GM18858 (cell line): ENCODE data around the gene IGSF21.

ENCODE experiments used
- ATAC-seq: cut with Tn5 transposase; IDR thresholded peaks from one replicate; pipeline ENCODE4 v1.9.1; 2021; ENCODE audit not compliant: unreplicated experiment

IGSF21 gene

GRCh38 chr1:18107369-18108298, at the start of gene IGSF21:
Gene IGSF21, plus strand, starts transcription at chr1:18107798. Its CDS starts 331 bp downstream, at chr1:18108129.
- ATAC-seq, result no peak

GRCh38 chr1:18058206-18058921, 49.2 kb upstream of the IGSF21 start:
- ATAC-seq, result no peak

GRCh38 chr1:18058981-18059605, 48.5 kb upstream of the IGSF21 start:
- no peak for ATAC-seq

- no peak for ATAC-seq
Measured at GRCh38 chr1:18060366-18060765, 47.2 kb upstream of the IGSF21 start.

- ATAC-seq, result no peak
Measured at GRCh38 chr1:18062185-18062584, 45.4 kb upstream of the IGSF21 start.

- no peak for ATAC-seq
Measured at GRCh38 chr1:18064534-18064933, 43.1 kb upstream of the IGSF21 start.

GRCh38 chr1:18066576-18066975, 41.0 kb upstream of the IGSF21 start:
- no peak for ATAC-seq

GRCh38 chr1:18069903-18070302, 37.7 kb upstream of the IGSF21 start:
- ATAC-seq, result no peak

GRCh38 chr1:18072066-18072465, 35.5 kb upstream of the IGSF21 start:
- ATAC-seq, result no peak

- no peak for ATAC-seq
Measured at GRCh38 chr1:18073066-18073642, 34.4 kb upstream of the IGSF21 start.

- no peak for ATAC-seq
Measured at GRCh38 chr1:18077657-18078215, 29.9 kb upstream of the IGSF21 start.

- no peak for ATAC-seq
Measured at GRCh38 chr1:18079941-18080735, 27.5 kb upstream of the IGSF21 start.

- ATAC-seq, result no peak
Measured at GRCh38 chr1:18085387-18086074, 22.1 kb upstream of the IGSF21 start.

- no peak for ATAC-seq
Measured at GRCh38 chr1:18088077-18088594, 19.5 kb upstream of the IGSF21 start.

- ATAC-seq, result no peak
Measured at GRCh38 chr1:18089488-18089887, 18.1 kb upstream of the IGSF21 start.

GRCh38 chr1:18090636-18091035, 17.0 kb upstream of the IGSF21 start:
- no peak for ATAC-seq

GRCh38 chr1:18091660-18092446, 15.7 kb upstream of the IGSF21 start:
- no peak for ATAC-seq

GRCh38 chr1:18093193-18093592, 14.4 kb upstream of the IGSF21 start:
- ATAC-seq, result no peak

- no peak for ATAC-seq
Measured at GRCh38 chr1:18093646-18094045, 14.0 kb upstream of the IGSF21 start.
